H1 (cell line): ENCODE results near the gene GRM7. TPM values are rescaled to one million over a fixed set of nuclear protein-coding genes. Genes with fewer than 3 reads are reported as not detected.

Experiments
- CTCF ChIA-PET: fragments of 300-600 bp; sonication (Branson Sonifier 250); formaldehyde crosslinking; loops from one replicate; lab custom pipeline; 2021; ENCODE audit not compliant: partially characterized antibody; lab: Charles Lee
- POLR2A ChIA-PET: fragments of 300-600 bp; sonication (Branson Sonifier 250); formaldehyde crosslinking; loops from one replicate; lab custom pipeline; 2021; ENCODE audit warnings: inconsistent platforms; ENCODE audit not compliant: partially characterized antibody; lab: Charles Lee
- DNase-seq, 2 experiments: peaks; one replicate each; pipeline versions ENCODE4 v3.0.0 to v3.0.0-alpha.2; 2010 to 2022; ENCODE audit warnings: low spot score in 2 of 2, low read depth in 1 of 2, mixed read lengths in 1 of 2
- FAIRE-seq: peaks from 2 replicates; lab custom pipeline; 2011; peaks lifted over from hg19 to GRCh38; lab: Jason Lieb, UNC
- H2AFZ ChIP-seq: 2 replicates; pipeline ENCODE4 v1.8.1; 2012; ENCODE audit warnings: low read length, inconsistent platforms
- H2AK5ac ChIP-seq: 2 replicates; pipeline ENCODE4 v1.6.1; 2013; ENCODE audit warnings: low read depth, low read length
- H2BK120ac ChIP-seq: replicated peaks from 2 replicates; pipeline ENCODE3; 2013; ENCODE audit warnings: low read depth, low read length, inconsistent platforms
- H2BK12ac ChIP-seq: 2 replicates; pipeline ENCODE4 v1.6.1; 2013; ENCODE audit warnings: low read depth, low read length
- H2BK15ac ChIP-seq: 2 replicates; pipeline ENCODE4 v1.6.1; 2013; ENCODE audit warnings: low read length
- H2BK20ac ChIP-seq: 2 replicates; pipeline ENCODE4 v1.6.1; 2013; ENCODE audit warnings: low read length
- H2BK5ac ChIP-seq: 2 replicates; pipeline ENCODE4 v1.6.1; 2013; ENCODE audit warnings: low read depth, low read length
- H3K14ac ChIP-seq: 2 replicates; pipeline ENCODE4 v1.6.1; 2013; ENCODE audit warnings: inconsistent platforms; ENCODE audit not compliant: insufficient read length
- H3K18ac ChIP-seq: 2 replicates; pipeline ENCODE4 v1.6.1; 2013; ENCODE audit warnings: low read length; ENCODE audit errors: extremely low read depth
- H3K23ac ChIP-seq: 2 replicates; pipeline ENCODE4 v1.6.1; 2013; ENCODE audit warnings: inconsistent platforms; ENCODE audit not compliant: insufficient read length
- H3K23me2 ChIP-seq: 2 replicates; pipeline ENCODE4 v1.6.1; 2013; ENCODE audit warnings: low read depth, low read length
- H3K27ac ChIP-seq: 2 replicates; pipeline ENCODE4 v1.6.1; 2011; ENCODE audit warnings: low read depth, low read length, inconsistent platforms
- H3K27me3 ChIP-seq, 4 experiments: replicated peaks in 1 of 4; 1 replicate in 1 of 4; 2 replicates in 3 of 4; pipeline versions ENCODE4 v1.6.1 to v1.8.1; 2011 to 2013; ENCODE audit warnings: low read length in 3 of 4, mild to moderate bottlenecking in 3 of 4, inconsistent platforms in 2 of 4, mixed read lengths in 2 of 4, moderate library complexity in 1 of 4; ENCODE audit not compliant: control insufficient read depth in 3 of 4, insufficient read depth in 3 of 4; ENCODE audit errors: extremely low read depth in 1 of 4
- H3K36me3 ChIP-seq, 4 experiments: 2 replicates each; pipeline versions ENCODE4 v1.6.1 to v1.8.1; 2011 to 2013; ENCODE audit warnings: mild to moderate bottlenecking in 4 of 4, low read length in 3 of 4, moderate library complexity in 2 of 4, control low read depth in 1 of 4, inconsistent platforms in 1 of 4; ENCODE audit not compliant: insufficient read depth in 4 of 4, control insufficient read depth in 2 of 4
- H3K4ac ChIP-seq: replicated peaks from 2 replicates; pipeline ENCODE3; 2013; ENCODE audit warnings: low read length, low read depth, mixed read lengths, inconsistent platforms; ENCODE audit not compliant: insufficient read length
- H3K4me1 ChIP-seq, 4 experiments: replicated peaks in 1 of 4; 1 replicate in 1 of 4; 2 replicates in 3 of 4; pipeline versions ENCODE4 v1.6.1 to v1.8.1; 2011 to 2013; ENCODE audit warnings: low read length in 3 of 4, inconsistent platforms in 2 of 4, mixed read lengths in 1 of 4; ENCODE audit not compliant: insufficient read depth in 4 of 4, control insufficient read depth in 3 of 4
- H3K4me2 ChIP-seq, 2 experiments: 2 replicates each; pipeline versions ENCODE4 v1.6.1 to v1.8.1; 2011 to 2013; ENCODE audit warnings: low read depth in 2 of 2, low read length in 2 of 2, control low read depth in 1 of 2, inconsistent platforms in 1 of 2, mild to moderate bottlenecking in 1 of 2; ENCODE audit not compliant: insufficient read depth in 1 of 2
- H3K4me3 ChIP-seq, 4 experiments: fragments of 200-600, 300-600 bp in 1 of 4; sonication (generic), shearing (Covaris generic), sonication (Bioruptor Twin) in 1 of 4; 2 replicates each; pipeline versions ENCODE4 v1.5.1 to v1.8.1; 2011 to 2016; ENCODE audit warnings: low read length in 4 of 4, low read depth in 3 of 4, control low read depth in 2 of 4, inconsistent platforms in 2 of 4, mild to moderate bottlenecking in 2 of 4, mixed read lengths in 1 of 4, moderate library complexity in 1 of 4; ENCODE audit not compliant: insufficient read depth in 2 of 4; ENCODE audit errors: extremely low read depth in 1 of 4
- H3K56ac ChIP-seq: replicated peaks from 2 replicates; pipeline ENCODE3; 2013; ENCODE audit warnings: low read depth, mild to moderate bottlenecking, mixed read lengths, low read length, inconsistent platforms; ENCODE audit not compliant: insufficient read length
- H3K79me1 ChIP-seq: 2 replicates; pipeline ENCODE4 v1.6.1; 2013; ENCODE audit warnings: low read depth, low read length, control low read depth
- H3K79me2 ChIP-seq, 2 experiments: 2 replicates each; pipeline versions ENCODE4 v1.6.1 to v1.8.1; 2012 to 2013; ENCODE audit warnings: low read length in 2 of 2, mild to moderate bottlenecking in 2 of 2, inconsistent platforms in 1 of 2; ENCODE audit not compliant: insufficient read depth in 2 of 2, control insufficient read depth in 1 of 2
- H3K9ac ChIP-seq, 4 experiments: replicated peaks in 1 of 4; 1 replicate in 1 of 4; 2 replicates in 3 of 4; pipeline versions ENCODE4 v1.6.1 to v1.8.1; 2011 to 2013; ENCODE audit warnings: low read depth in 3 of 4, low read length in 3 of 4, control low read depth in 2 of 4, mild to moderate bottlenecking in 2 of 4, moderate library complexity in 2 of 4, inconsistent platforms in 1 of 4; ENCODE audit errors: extremely low read depth in 1 of 4
- H3K9me3 ChIP-seq, 2 experiments: 2 replicates each; pipeline versions ENCODE4 v1.6.1 to v1.8.1; 2012 to 2013; ENCODE audit warnings: mild to moderate bottlenecking in 2 of 2, moderate library complexity in 2 of 2, control low read depth in 1 of 2, inconsistent platforms in 1 of 2, low read depth in 1 of 2, low read length in 1 of 2, mixed read lengths in 1 of 2; ENCODE audit not compliant: insufficient read depth in 2 of 2
- H4K20me1 ChIP-seq, 2 experiments: replicated peaks in 1 of 2; 2 replicates each; pipeline versions ENCODE3 to v1.8.1; 2011 to 2013; ENCODE audit warnings: inconsistent platforms in 2 of 2, low read length in 2 of 2, mild to moderate bottlenecking in 1 of 2; ENCODE audit not compliant: insufficient read depth in 2 of 2, control insufficient read depth in 1 of 2
- H4K5ac ChIP-seq: 2 replicates; pipeline ENCODE4 v1.6.1; 2013; ENCODE audit warnings: low read length, low read depth, mixed read lengths, inconsistent platforms; ENCODE audit not compliant: insufficient read length
- H4K8ac ChIP-seq: 2 replicates; pipeline ENCODE4 v1.8.0; 2013; ENCODE audit warnings: mild to moderate bottlenecking, moderate library complexity, low read length, inconsistent platforms; ENCODE audit not compliant: insufficient read depth; ENCODE audit errors: extremely low read depth
- H4K91ac ChIP-seq: replicated peaks from 2 replicates; pipeline ENCODE3; 2013; ENCODE audit warnings: low read length, mixed read lengths, inconsistent platforms; ENCODE audit not compliant: insufficient read length
- BCL11A ChIP-seq, 2 experiments: IDR thresholded peaks; one replicate each; pipeline ENCODE4 v1.6.1; 2011; ENCODE audit warnings: low read depth in 2 of 2, low read length in 2 of 2, mild to moderate bottlenecking in 2 of 2
- EZH2 ChIP-seq: fragments of 200-600 bp; sonication (generic); IDR thresholded peaks from 2 replicates; pipeline ENCODE4 v1.7.1; 2012; ENCODE audit warnings: low read depth, mild to moderate bottlenecking, moderate library complexity, low read length, inconsistent platforms; ENCODE audit not compliant: severe bottlenecking
- GABPA ChIP-seq: IDR thresholded peaks from 2 replicates; pipeline ENCODE4 v1.6.1; 2011; ENCODE audit warnings: mild to moderate bottlenecking, low read length, moderate library complexity, borderline replicate concordance; ENCODE audit not compliant: insufficient read depth
- HDAC2 ChIP-seq, 2 experiments: fragments of 300-600 bp in 1 of 2; sonication (generic) in 1 of 2; IDR thresholded peaks; 2 replicates each; pipeline ENCODE4 v1.6.1; 2011 to 2012; ENCODE audit warnings: low read depth in 2 of 2, low read length in 2 of 2, mild to moderate bottlenecking in 2 of 2, moderate library complexity in 2 of 2, borderline replicate concordance in 1 of 2, inconsistent platforms in 1 of 2
- HDAC6 ChIP-seq: IDR thresholded peaks from one replicate; pipeline ENCODE4 v1.7.1; 2012; ENCODE audit warnings: low read depth, mild to moderate bottlenecking, inconsistent platforms, low read length, moderate library complexity
- JUN ChIP-seq: IDR thresholded peaks from 2 replicates; pipeline ENCODE4 v1.6.1; 2011; ENCODE audit warnings: low read depth, mild to moderate bottlenecking, improper control_type of control experiment, low read length
- KDM1A ChIP-seq: fragments of 200-600, 300-600 bp; sonication (generic); IDR thresholded peaks from 2 replicates; pipeline ENCODE4 v1.7.1; 2016; ENCODE audit warnings: mild to moderate bottlenecking, low read length, borderline replicate concordance
- MAFK ChIP-seq: IDR thresholded peaks from 2 replicates; pipeline ENCODE4 v1.6.1; 2012; ENCODE audit warnings: low read depth, mild to moderate bottlenecking, improper control_type of control experiment, low read length
- POU5F1 ChIP-seq: IDR thresholded peaks from 2 replicates; pipeline ENCODE4 v1.6.1; 2011; ENCODE audit warnings: low read depth, mild to moderate bottlenecking, low read length, moderate library complexity
- RBBP5 ChIP-seq: IDR thresholded peaks from 2 replicates; pipeline ENCODE4 v1.7.1; 2012; ENCODE audit warnings: low read depth, mild to moderate bottlenecking, inconsistent platforms, low read length, moderate library complexity, borderline replicate concordance
- RFX5 ChIP-seq: IDR thresholded peaks from 2 replicates; pipeline ENCODE4 v1.6.1; 2011; ENCODE audit warnings: low read depth, low read length, improper control_type of control experiment, borderline replicate concordance
- SIN3A ChIP-seq, 2 experiments: IDR thresholded peaks in 1 of 2; conservative IDR thresholded peaks in 1 of 2; 2 replicates each; pipeline ENCODE4 v1.6.1; 2011 to 2012; ENCODE audit warnings: low read length in 2 of 2, improper control_type of control experiment in 1 of 2, low read depth in 1 of 2, mild to moderate bottlenecking in 1 of 2
- TAF1 ChIP-seq: IDR thresholded peaks from 2 replicates; pipeline ENCODE4 v1.6.1; 2011; ENCODE audit warnings: mild to moderate bottlenecking, low read depth, low read length
- YY1 ChIP-seq: IDR thresholded peaks from 2 replicates; pipeline ENCODE4 v1.6.1; 2011; ENCODE audit warnings: low read depth, mild to moderate bottlenecking, low read length
- ZNF274 ChIP-seq: IDR thresholded peaks from 2 replicates; pipeline ENCODE4 v1.7.0; 2012; ENCODE audit warnings: low read length, borderline replicate concordance; ENCODE audit errors: extremely low read depth
- WGBS, 2 experiments: shearing (Covaris generic) in 1 of 2; methylation state at CpG; one replicate each; pipeline versions ENCODE4 v1.1.6 to v1.1.7; 2013 to 2015; ENCODE audit warnings: low lambda C conversion rate in 2 of 2, mixed read lengths in 2 of 2, inconsistent platforms in 1 of 2, low coverage in 1 of 2, missing lambda C conversion rate in 1 of 2; ENCODE audit not compliant: insufficient replicate concordance in 2 of 2, insufficient coverage in 1 of 2, insufficient read length in 1 of 2; ENCODE audit errors: extremely low coverage in 1 of 2, missing lambda C conversion rate in 1 of 2; 5-methylcytosine and 5-hydroxymethylcytosine counted together
- polyA plus RNA-seq, 7 experiments: library from polyadenylated mRNA; depleted of rRNA in 3 of 7; stranded (reverse) in 5 of 7; unstranded in 2 of 7; fragments of >200 nt in 5 of 7; fragments of 200-250 nt in 2 of 7; gene quantifications; 1 replicate in 5 of 7; 2 replicates in 1 of 7; 4 replicates in 1 of 7; pipeline versions ENCODE4 v1.2.1 to v1.2.3, GENCODE V29; 2011 to 2013; ENCODE audit warnings: missing spikeins in 2 of 7, mixed read lengths in 2 of 7
- total RNA-seq: library from RNA; stranded (reverse); fragmentation: NEBNext Ultra II Directional; extraction: Animal tissue kit (Norgen Biotek cat#: 25700); gene quantifications from 2 replicates; pipeline ENCODE4 v1.2.1, GENCODE V29; 2021

GRM7 gene
- total and polyA plus RNA-seq, 2 of the 8 experiments (the other 6 are each of a cell fraction or from before 2014, with no cell fraction given): 0.17 to 0.24 TPM

- H3K4me2 ChIP-seq: no peak overlapping the region
- H3K14ac ChIP-seq: no peak overlapping the region
- DNase-seq: no peak
- H2AFZ ChIP-seq: no peak overlapping the region
- no peaks in the 10 kb centered on the region for H4K20me1 ChIP-seq
- H3K23me2 ChIP-seq: no peaks in the 10 kb centered on the region
- no peak overlapping the region for H4K8ac ChIP-seq
- H3K18ac ChIP-seq: no peak overlapping the region
- H3K4me3 ChIP-seq: no peak overlapping the region
- no peaks in the 10 kb centered on the region for H3K79me1 ChIP-seq
- H2BK15ac ChIP-seq: no peak overlapping the region
- no peak overlapping the region for H3K9ac ChIP-seq
- POLR2A ChIA-PET: no interaction called here
- H3K27me3 ChIP-seq: no peaks in the 10 kb centered on the region
- no peaks in the 10 kb centered on the region for H3K4me1 ChIP-seq
- no peak overlapping the region for H4K91ac ChIP-seq
- no peak overlapping the region for H4K5ac ChIP-seq
- CTCF ChIA-PET: no interaction called here
- no peak overlapping the region for H2BK120ac ChIP-seq
- H3K79me2 ChIP-seq: no peaks in the 10 kb centered on the region
- H3K9me3 ChIP-seq: no peaks in the 10 kb centered on the region
- 87% methylated on average over 3 of the region's 3 CpGs; no CpG with 5 or more reads in 1 of the 2 experiments for WGBS, 2 experiments
- no peak overlapping the region for H3K4ac ChIP-seq
- H3K36me3 ChIP-seq: no peaks in the 10 kb centered on the region
- H3K23ac ChIP-seq: no peak overlapping the region
- H3K56ac ChIP-seq: no peak overlapping the region
- H2AK5ac ChIP-seq: no peak overlapping the region
- FAIRE-seq: no peak
- no peak overlapping the region for H3K27ac ChIP-seq
- H2BK20ac ChIP-seq: no peak overlapping the region
- H2BK12ac ChIP-seq: no peak overlapping the region
- no peak overlapping the region for H2BK5ac ChIP-seq
- TF ChIP-seq RFX5: no peak
- no peak for TF ChIP-seq RBBP5
- no peak for TF ChIP-seq TAF1
- no peak for TF ChIP-seq JUN
- TF ChIP-seq HDAC6: no peak
- TF ChIP-seq EZH2: no peak
- TF ChIP-seq ZNF274: no peak
- no peak for TF ChIP-seq POU5F1
- no peak for TF ChIP-seq YY1
- no peak for TF ChIP-seq GABPA
- TF ChIP-seq HDAC2 (IDR thresholded peaks at IDR 0.05; ENCODE audit: borderline replicate concordance in 1 of 2, low read depth in 2 of 2, low read length in 2 of 2): no peak
- TF ChIP-seq MAFK: no peak
- no peak for TF ChIP-seq KDM1A
- no peak for TF ChIP-seq SIN3A (conservative IDR thresholded peaks at IDR 0.05 in 1 of 2, IDR thresholded peaks at IDR 0.05 in 1 of 2; ENCODE audit: low read depth in 1 of 2, low read length in 2 of 2)
- TF ChIP-seq BCL11A (IDR thresholded peaks at IDR 0.05; ENCODE audit: low read depth in 2 of 2, low read length in 2 of 2): no peak
These were observed 51.3 kb downstream of the GRM7 start for GRCh38 chr3:6912240-6912639.
